OCI-LY3 (cell line): ENCODE measurements around the gene MLLT10.

Experiments
- EZH2phosphoT487 ChIP-seq: fragments of 200-600 bp; shearing (Covaris generic); IDR thresholded peaks from 2 replicates; pipeline ENCODE4 v1.6.1; 2018; ENCODE audit warnings: antibody characterized with exemption, mixed run types, low read depth
- TF ChIP-seq, protein P1 (sequence below): fragments of 200-600, 300-600 bp; sonication (generic); IDR thresholded peaks from 2 replicates; pipeline ENCODE4 v1.5.1; 2014; ENCODE audit warnings: antibody characterized with exemption, low read length, low read depth

DNA sequence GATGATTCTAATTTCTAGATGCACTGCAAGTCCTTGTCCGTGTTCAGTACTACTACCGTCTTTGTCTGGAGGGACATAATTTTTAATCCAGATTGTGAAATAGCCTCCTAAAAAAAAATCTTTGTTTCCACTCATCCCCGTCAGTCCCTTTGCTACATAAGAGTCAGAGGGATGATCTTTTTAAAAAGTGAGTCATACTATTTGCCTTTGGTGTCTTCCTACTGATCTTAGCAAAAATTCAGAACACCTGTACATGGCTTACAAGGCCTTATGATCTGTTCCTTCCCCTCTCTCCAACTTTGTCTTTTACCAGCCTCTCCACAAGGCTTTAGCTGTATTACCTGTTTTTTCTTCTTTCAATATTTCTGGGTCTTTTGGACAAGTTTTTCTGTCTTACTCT, 173.5 kb downstream of the MLLT10 start:
- TF ChIP-seq, protein P1, sequence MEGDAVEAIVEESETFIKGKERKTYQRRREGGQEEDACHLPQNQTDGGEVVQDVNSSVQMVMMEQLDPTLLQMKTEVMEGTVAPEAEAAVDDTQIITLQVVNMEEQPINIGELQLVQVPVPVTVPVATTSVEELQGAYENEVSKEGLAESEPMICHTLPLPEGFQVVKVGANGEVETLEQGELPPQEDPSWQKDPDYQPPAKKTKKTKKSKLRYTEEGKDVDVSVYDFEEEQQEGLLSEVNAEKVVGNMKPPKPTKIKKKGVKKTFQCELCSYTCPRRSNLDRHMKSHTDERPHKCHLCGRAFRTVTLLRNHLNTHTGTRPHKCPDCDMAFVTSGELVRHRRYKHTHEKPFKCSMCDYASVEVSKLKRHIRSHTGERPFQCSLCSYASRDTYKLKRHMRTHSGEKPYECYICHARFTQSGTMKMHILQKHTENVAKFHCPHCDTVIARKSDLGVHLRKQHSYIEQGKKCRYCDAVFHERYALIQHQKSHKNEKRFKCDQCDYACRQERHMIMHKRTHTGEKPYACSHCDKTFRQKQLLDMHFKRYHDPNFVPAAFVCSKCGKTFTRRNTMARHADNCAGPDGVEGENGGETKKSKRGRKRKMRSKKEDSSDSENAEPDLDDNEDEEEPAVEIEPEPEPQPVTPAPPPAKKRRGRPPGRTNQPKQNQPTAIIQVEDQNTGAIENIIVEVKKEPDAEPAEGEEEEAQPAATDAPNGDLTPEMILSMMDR, result no peak
- no peak for TF ChIP-seq EZH2phosphoT487
